ENCODE results near the gene LRRK1.

The LRRK1 gene

DNA sequence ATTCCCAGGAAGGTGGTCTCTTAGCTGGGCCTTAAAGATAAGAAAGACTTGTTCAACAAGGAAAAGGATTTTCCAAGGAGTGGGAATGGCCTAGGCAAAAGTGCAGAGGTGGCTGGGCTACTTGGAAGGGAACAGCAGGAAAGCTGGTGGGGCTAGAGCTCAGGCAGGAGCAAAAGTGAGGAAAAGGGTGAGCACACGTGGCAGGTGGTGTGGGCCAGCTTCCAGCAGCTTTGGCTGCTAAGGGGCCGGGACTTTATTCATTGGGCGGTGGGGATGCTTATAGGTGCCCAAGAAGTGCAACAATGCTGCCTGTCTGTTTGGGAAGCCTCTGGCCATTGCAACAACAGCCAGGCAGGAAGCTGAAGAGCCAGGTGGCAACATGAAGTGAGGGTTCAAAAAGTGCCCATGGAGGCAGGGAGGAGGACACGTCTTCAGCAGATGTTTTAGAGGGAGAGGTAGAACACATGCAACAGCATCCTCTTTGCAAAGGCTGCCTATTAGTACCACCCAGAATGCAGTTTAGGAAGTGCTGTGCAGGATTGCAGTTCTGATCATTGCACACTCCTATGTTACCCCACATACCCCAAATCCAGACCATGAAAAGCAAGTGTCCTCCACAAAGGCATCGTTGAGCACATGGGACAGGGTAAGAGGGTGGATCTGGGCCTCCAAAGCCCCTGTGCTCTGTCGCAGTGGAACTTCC, 25.7 kb upstream of the LRRK1 start:
- no peak for DNase-seq

GRCh38 chr15:100893964-100894295, 25.2 kb upstream of the LRRK1 start:
- DNase-seq: no peak

DNA sequence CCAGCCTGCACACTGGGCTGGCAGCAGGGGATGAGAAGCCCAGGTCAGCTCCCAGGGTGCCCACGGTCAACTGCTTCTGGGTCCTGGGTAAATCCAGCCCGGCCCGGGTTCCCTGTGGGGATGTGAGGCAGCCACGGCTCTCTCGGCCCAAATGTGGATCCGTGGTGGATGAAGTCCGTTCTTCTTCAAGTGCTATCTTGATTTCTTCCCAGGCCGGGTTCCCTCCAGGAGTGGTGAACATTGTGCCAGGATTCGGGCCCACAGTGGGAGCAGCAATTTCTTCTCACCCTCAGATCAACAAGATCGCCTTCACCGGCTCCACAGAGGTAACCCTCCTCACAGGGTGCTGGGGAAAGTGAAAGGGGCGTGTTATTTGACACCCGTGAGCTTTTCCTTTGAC, 23.4 kb upstream of the LRRK1 start:
- DNase-seq: no peak

DNA sequence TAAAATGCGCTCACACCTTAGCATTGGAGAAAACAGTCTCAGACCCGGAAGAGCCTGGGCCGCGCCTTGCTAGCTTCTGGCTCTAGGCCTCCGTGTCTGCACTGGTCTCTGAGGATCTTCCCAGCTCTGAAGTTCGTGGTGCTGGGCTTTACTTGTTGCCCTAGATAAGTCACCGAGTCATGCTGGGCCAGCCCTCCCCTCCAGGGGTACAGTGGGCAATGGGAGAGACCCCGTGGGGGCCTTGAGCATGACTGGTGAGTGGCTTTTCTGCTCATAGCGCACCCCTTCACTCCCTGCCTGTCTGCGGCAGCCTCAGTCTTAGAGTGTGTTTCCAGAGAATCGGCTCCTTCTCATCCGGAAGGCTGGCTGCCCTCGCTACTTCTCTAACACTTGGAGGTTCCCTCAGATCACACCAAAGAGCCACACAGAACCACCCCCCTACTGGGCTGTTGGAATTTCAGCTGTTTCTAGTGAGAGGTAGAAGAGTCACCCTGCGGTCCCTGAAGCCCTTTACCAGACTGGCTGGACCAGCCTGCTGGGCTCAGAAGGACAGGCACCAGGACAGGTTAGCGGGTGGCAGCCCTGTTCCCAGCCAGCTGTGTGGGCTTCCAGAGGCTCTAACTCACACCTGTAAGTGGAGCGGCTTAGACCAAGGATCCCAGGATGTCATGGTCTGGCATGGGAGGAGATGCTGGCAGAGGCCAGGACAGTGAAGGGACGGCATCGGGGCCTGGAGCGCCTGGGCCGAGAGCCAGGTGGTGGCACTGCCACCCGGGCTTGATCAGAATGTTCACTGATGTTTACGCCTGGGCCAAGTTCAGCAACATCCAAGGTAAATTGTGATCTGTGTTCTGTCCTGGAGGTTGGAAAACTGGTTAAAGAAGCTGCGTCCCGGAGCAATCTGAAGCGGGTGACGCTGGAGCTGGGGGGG, 21.7 kb upstream of the LRRK1 start:
- no peak for DNase-seq

DNA sequence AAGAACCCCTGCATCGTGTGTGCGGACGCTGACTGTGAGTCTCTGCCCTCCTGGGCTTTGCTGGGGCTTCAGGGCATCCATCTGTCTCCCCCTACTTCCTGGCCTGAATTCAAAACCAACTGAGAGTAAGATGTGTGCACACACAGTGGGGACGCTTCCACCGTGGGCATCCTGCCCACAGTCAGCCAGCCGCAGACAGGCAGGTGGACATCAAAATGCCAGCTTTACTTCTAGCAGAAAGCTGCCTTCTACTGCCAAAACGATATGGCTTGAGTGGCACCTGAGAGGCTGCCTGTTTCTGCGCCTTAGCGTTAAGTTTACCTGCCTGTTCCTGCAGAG, 21.0 kb upstream of the LRRK1 start:
- no peak for DNase-seq

DNA sequence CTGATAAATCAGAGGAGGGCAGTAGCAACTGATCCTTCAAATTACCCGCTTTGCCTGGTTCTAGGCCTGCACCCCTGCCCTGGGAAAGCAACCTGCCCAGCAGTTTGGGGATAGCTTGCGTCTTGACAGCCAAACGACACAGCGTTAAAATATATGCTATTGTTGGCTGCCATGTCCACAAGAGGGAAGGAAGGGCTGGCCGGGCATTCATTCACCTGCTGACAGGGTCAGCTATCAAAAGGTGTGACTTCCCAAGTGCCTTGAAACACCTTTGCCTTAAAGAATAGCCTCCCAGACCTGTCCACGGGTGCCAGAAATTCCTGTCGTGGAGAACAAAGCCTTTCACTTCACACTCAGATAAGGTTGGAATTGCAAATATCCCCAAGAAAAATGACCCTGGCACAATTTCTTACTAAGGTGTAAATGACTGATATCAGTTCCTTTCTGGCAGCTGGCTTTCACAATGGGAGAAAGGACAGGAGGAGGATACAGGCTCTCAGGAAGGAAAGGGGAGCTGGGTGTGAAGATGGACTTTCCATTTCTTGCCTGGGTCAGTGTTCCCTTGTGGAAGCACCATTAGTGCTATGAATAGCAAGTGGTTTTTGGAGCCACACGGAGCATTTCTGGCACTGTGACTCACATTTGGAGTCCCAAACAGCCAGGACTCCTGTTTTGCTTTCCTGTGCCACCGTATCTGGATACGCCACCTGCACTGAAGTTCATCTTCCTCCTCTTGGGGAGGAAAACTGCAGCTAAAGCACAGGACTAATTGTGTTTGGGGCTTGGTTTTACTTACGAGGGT, 20.3 kb upstream of the LRRK1 start:
- DNase-seq: no peak

DNA sequence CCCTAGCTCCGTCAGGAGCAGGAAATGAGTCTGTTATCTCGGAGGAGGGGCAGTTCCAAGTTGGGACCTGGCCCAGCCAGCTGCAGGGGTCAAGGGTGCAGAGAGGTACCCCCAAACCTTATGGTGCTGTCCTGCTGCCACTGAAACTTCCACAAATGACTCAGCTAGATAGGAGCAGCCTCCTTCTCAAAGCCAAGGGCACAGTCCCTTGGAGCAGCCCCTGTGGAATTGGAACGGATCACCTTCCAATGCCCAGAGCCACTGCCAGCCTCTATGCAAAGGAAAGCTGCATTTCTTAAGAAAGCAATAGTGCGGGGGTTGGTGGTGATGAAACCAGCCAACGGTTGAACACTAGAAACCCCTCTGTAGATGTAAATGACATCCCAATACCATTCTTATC, 19.6 kb upstream of the LRRK1 start:
- no peak for DNase-seq

- no peak for DNase-seq
Observed at GRCh38 chr15:100900136-100900794, 18.9 kb upstream of the LRRK1 start.

DNA sequence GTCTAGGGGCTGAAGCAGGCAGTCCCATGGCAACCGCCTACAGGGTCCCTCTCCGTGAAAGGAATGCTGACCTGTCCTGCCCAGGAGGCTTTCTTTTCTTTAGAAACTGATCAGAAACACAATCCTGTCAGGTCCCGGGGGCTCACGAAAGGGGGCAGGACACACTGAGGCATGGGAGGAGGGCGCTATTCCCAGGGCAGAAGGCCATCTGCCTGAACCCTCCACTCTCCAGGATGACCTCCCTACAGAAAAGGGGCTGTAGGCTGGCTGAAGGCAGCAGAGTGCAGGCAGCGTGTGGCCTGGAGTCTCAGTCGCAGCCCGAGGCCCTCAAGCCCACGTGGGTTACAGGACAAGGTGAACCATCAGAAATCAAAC, 18.4 kb upstream of the LRRK1 start:
- DNase-seq: no peak

DNA sequence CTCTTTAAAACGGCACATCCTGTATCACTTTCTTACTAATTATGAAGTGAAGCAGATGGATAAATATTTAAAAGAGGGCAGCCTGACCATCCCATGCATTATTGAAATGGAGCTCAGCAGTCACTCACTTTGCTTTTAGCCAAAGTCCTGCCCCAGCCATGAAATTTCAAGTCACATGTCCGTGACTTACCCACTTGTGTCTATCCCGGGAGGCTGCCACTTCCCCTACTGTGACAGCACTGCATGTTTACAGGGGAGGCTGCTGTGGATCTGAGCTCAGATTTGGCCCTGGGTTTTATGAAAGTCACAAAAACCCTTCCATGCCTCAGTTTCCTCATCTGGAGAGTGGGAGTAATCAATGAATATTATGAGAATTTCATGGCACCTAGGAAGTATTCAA, 17.9 kb upstream of the LRRK1 start:
- DNase-seq: no peak

GRCh38 chr15:100901702-100902435, 17.3 kb upstream of the LRRK1 start:
- DNase-seq: no peak

GRCh38 chr15:100902436-100903167, 16.6 kb upstream of the LRRK1 start:
- DNase-seq: no peak

GRCh38 chr15:100903168-100903554, 16.0 kb upstream of the LRRK1 start:
- DNase-seq: no peak

- DNase-seq: no peak
Observed at GRCh38 chr15:100905850-100906249, 13.3 kb upstream of the LRRK1 start.

DNA sequence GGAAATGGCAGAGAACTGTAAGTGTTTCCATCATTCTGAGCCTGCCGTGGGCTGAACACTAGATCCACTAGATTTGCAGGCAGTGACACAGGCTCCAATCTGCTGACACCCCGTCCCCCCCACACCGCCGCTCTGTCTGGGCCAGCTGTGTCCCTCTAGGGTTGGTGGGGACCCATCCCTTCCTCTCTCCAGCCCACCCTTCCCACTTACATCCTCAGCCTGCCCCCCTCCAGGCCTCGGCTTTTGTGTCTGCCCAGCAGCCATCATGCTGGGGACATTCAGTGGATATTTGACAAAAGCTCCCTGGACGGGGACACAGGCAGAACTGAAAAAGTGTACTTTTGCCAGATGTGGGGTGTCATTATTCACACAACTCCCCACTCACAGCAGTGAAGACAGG, 10.7 kb upstream of the LRRK1 start:
- DNase-seq: no peak

- DNase-seq: no peak
Observed at GRCh38 chr15:100909565-100909964, 9.6 kb upstream of the LRRK1 start.

- DNase-seq: no peak
Observed at GRCh38 chr15:100909989-100910955, 8.9 kb upstream of the LRRK1 start.

DNA sequence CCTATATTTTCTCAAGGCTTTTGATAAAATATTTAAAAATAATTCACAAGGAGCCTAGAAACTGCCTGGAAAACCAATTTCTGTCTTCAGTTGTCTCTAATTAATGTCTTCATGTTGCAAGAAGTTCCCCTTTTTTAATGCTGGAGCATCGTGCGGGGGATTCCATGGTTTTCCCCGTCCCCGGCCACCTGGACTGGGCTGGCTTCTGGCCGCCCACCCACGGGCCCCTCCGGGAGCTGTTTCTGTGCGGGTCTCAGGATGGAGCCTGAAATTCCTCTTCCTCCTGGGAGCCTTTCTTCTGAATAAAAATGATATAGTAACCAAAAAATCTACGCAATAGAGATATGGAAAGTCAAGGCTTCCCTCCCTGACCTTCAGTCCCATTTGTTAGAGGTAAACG, 8.1 kb upstream of the LRRK1 start:
- DNase-seq: no peak

GRCh38 chr15:100913961-100914360, 5.2 kb upstream of the LRRK1 start:
- no peak for DNase-seq

GRCh38 chr15:100914876-100915275, 4.3 kb upstream of the LRRK1 start:
- no peak for DNase-seq
